ENCODE measurements around the gene SLC17A1.

Gene SLC17A1, protein sequence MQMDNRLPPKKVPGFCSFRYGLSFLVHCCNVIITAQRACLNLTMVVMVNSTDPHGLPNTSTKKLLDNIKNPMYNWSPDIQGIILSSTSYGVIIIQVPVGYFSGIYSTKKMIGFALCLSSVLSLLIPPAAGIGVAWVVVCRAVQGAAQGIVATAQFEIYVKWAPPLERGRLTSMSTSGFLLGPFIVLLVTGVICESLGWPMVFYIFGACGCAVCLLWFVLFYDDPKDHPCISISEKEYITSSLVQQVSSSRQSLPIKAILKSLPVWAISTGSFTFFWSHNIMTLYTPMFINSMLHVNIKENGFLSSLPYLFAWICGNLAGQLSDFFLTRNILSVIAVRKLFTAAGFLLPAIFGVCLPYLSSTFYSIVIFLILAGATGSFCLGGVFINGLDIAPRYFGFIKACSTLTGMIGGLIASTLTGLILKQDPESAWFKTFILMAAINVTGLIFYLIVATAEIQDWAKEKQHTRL

DNA sequence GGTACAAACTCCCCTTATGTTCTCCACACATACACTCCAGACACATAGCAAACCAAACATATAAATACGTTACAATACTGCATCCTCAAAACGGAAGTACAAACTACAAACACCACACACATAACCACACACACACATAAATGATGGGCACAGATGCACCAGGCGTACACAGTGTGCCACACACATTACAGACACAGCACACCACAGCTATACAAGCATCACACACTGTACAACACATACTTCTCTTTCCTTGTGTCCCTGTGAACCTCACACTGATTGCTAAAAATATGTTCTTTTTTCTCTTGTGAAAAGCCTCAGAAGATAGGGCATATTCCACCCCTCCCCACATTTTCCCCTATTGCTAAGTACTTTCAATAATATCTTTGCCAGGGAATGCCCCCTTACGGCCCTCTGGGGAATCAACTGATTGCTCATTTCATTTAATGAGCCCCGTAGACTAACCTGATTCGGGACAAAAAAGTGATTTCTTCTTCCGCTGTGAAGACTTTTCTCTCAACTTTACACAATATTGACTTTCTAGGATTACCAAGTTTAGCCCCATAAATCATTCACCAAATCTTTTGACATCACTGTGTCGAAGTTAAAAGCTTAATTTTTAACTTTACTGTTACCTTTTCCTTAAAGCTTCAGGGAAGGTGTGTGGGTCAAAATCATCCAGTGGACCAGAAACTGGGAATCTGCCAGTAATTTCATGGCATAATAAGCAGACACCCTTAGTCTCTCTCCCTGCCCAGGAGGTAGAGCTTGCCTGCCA is at the start of gene SLC17A1:
Gene SLC17A1, minus strand, starts transcription at position 521 of the 775 bp plus-strand sequence. CDS start 1,495 bp downstream, outside the sequence.
- no peak for DNase-seq

DNA sequence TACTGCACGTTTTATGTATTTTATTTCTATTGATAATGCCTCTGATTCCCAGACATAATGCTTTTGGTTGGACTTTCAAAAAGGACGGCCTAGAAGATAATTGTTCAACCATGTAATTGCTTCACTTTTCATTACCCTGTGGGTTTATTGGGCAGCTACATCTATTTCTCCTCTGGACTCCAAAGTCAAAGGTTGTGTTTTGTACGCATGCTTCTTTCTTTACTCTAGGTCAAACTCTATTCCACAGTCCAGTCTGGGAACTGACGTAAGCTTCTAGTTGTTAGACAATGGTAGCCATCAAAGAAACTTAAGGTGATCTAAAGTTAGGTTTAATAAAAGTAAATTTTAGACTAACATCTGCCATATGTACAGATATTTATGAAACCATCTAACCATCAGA is 48.7 kb upstream of the SLC17A1 start:
- DNase-seq: no peak

DNA sequence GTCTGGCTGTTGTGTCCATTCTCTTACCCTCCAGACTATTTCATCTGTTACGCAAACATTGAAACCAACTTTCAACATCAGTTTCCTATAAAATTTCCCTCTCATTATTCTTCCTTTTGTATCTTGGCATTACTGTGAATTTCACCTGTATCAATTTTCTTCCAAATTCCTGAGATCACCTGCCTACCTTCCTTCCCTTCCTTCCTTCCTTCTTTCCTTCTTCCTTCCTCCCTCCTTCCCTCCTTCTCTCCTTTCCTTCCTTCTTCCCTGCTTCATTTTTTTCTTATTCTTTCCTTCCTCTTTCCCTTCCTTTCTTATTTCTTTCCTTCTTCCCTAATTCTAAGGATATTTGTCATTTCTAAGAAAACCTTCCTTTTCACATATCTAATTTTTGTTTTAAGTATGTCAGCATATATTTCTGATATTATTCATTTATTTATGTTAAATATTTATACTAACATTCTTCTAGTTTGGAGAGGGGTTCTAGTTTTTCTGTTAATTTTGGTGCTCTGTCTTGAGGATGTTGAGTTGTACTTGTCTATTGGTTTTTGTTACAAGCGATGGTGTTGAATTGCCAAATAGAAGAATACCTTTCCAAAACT is 47.0 kb upstream of the SLC17A1 start:
- no peak for DNase-seq

DNA sequence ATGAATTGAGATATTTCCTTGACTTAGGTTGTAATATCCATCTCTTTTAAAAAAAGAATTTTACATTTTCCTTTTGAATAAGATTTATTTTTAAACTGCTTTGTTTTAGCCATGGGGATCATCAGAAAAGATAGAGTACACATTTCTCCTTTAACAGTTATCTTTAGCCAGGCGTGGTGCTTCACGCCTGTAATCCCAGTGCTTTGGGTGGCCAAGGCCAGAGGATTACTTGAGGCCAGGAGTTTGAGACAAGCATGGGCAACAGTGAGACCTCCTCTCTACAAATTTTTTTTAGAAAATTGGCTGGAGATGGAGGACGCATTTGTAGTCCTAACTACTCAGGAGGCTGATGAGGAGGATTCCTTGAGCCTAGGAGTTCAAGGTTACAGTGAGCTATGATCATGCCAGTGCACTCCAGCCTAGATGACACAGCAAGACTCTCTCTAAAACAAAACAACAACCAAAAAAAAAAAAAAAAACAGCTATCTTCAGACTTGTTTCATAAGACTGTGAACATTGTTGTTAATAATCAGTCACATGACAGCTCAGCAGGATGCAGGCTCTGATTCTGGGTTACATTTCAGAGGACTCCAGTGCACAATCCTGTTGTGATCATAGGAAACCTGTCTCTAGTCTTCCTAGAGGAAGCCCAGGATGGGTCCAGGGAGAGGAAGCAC is 44.2 kb upstream of the SLC17A1 start:
- DNase-seq: no peak

- DNase-seq: no peak
These were observed 43.7 kb upstream of the SLC17A1 start for GRCh38 chr6:25875563-25875905.

DNA sequence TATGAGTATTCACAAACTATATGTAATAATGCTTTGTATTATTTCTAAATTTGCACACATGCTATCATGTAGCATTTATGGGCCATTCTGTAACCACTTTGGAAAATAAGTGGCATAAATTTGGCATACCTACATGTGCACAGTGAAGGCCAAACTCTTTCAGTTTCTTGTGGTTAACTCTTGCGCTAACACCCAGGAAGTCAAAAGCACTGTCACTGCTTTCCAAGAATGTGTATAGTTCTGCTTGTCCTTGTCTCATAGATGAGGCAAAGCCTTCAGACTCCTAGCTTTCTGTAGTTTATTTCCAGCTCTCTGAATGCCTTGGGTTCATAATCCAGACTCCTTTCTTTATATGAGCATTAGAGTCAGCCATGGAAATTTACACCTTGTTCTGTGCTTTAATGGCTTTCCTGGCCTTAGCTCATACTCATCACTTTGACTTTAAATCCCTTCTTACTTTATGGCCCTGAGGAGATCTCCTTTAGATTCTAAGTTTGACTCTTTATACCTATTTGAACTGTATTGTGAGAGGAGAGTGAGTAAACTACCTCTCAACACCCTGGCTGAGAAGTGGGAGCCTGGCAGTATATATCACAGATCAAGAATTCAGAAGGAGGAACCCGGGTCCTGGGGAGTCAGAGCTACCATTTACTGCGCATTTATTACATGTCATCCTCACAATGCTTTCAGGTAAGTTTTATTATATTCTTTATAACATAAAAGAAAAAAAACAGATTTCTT is 43.1 kb upstream of the SLC17A1 start:
- DNase-seq: no peak

- DNase-seq: no peak
These were observed 42.3 kb upstream of the SLC17A1 start, which contains the start of gene SLC17A3 for GRCh38 chr6:25874118-25874517. TSS of gene SLC17A3 (minus strand) at chr6:25874243. CDS start at chr6:25868387, 5,856 bp downstream.

- DNase-seq: no peak
These were observed 41.0 kb upstream of the SLC17A1 start for GRCh38 chr6:25872814-25873213.

GRCh38 chr6:25869840-25870239 is 38.0 kb upstream of the SLC17A1 start:
- no peak for DNase-seq

- no peak for DNase-seq
These were observed 36.8 kb upstream of the SLC17A1 start for GRCh38 chr6:25868436-25869183.

DNA sequence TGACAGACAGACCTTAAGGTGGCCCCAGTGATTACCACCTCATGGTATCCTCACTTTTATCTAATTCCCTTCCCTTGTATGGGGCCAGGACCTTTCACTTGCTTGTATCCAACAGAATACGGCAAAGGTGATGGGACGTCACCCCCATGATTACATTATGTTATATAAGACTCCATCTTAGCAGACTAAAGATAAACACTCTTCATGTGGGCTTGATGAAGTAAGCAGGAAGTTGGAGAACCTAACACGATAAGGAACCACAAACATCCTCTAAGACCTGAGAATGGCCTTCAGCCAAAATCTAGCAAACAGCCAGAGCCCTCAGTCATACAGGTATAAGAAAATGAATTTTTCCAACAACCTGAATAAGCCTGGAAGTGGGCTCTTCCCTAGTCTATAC is 34.2 kb upstream of the SLC17A1 start:
- DNase-seq: no peak

DNA sequence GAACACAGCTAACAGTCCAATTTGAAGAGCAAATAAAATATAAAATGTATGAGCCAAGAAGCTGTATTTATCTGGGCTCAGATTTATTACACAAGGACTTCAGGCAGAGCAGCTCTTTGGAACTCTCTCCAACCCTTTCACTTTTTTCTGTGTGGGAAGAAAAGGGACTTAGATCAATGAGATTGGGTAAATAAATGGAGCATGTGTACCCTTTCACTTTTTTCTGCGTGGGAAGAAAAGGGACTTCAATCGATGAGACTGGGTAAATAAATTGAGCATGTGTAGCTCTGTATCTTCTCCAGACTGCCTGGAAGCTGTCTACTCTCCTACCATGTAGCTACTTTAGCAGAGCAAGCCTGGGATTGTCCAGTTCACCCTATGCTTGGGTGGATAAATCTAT is 31.5 kb upstream of the SLC17A1 start:
- DNase-seq: no peak

DNA sequence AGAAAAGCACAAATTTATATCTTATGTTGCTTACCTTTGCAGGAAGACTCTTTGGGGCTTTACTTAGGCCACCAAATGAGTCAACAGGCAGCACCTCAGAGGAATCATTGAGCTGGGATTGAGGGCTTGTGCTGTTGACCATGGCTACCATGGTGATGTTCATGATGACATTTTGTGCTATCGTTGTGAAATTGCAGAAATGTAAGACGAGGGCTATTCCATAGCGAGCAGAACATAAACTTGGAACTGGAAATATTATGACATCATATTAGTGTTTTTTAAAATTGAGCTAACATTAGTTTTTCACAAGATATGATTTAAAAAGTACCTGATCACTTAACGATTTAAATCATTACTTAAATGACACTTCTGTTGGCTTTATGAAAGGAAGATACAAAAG is 30.3 kb upstream of the SLC17A1 start:
- no peak for DNase-seq

DNA sequence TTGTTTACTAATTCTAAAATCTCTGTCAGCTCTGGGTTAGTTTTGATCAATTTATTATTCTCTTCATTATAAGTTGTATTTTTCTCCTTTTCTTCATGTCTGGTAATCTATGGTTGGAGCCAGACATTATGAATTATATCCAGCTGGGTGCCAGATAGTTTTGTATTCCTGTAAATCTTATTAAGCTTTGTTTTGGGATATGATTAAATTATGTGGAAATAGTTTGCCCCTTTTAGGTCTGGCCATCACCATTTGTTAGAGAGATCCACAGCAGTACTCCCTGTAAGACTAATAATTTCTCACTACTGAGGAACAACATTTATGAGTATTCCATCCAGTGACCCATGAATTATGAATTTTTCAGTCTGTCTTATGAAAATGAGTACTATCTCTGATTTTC is 20.9 kb upstream of the SLC17A1 start:
- no peak for DNase-seq

GRCh38 chr6:25851961-25852360 is 20.1 kb upstream of the SLC17A1 start:
- DNase-seq: no peak

GRCh38 chr6:25844518-25844917 is 12.7 kb upstream of the SLC17A1 start:
- no peak for DNase-seq

- DNase-seq: no peak
These were observed 10.7 kb upstream of the SLC17A1 start for GRCh38 chr6:25842526-25842925.

- DNase-seq: no peak
These were observed 3.8 kb upstream of the SLC17A1 start for GRCh38 chr6:25835442-25836283.

DNA sequence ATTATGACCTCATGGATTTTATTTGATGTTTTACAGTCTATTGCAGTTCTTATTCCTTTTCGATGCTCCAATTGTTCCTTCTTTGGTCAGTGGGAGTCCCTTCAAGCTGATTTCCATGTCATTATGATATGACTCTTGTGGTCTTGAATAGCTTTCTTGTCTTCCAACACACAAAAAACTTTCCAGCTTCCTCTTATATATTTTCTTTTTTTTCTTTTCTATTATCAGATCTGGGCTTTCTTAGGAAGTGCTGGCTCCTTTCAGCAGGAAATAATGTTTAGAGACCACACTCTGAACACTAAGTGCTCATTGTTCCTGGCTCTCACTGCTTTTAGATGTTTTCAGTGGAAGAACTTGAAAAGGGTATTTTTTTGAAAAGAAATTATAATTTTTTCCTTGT is 3.1 kb upstream of the SLC17A1 start:
- DNase-seq: no peak

DNA sequence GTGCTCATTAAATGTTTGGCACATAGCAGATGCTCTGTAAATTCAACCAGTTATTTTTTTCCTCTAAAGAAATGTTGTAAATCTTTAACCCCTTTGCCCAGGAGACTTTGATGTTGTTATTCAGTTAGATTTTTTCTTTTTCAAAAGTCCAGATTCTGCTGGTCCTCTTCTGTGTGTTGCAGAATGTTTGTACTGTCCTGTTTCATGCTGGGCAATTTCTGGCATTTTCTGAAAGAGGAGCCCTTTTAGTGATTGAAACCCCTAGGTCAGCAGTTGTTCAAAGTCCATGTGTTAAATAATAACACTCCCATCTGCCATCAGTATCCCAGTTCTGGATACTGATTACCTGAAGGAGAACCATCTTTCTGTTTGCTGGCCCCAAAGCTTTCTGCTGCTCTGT is 1.3 kb upstream of the SLC17A1 start:
- DNase-seq: no peak

DNA sequence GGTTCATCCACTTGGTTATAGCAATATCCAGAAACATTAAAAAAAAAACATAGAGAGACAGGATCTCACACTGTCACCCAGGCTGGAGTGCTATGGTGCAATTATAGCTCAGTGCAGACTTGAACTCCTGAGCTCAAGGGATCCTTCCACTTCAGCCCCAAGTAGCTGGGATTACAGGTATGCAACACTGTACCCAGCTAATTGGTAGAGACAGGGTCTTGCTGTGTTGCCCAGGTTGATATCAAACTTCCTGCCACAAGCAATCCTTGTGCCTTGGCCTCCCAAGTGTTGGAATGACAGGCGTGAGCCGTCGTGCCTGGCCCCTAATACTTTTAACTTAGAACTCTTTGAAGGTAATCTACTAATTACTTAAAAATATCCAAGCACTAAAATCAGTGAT is 818 bp upstream of the SLC17A1 start:
- no peak for DNase-seq

Measured in NCI-H2107 (cell line).